ENCODE results near the gene TMEM181.
"Not testable (repeated sequence)": the region's sequence is repeated elsewhere in the genome, so short reads cannot be mapped to it uniquely, and the experiment has no call there.

TMEM181 gene

GRCh38 chr6:158559895-158560835 lies at the start of gene TMEM181:
TSS of gene TMEM181 (plus strand) at chr6:158560091. CDS start at chr6:158560225, 134 bp downstream.
- peak; percentile 92 for DNase-seq (ENCODE audit: low spot score)

GRCh38 chr6:158512809-158513208 lies 47.1 kb upstream of the TMEM181 start:
- no peak for DNase-seq (ENCODE audit: low spot score)

- DNase-seq (ENCODE audit: low spot score), result no peak
These were observed 45.7 kb upstream of the TMEM181 start for GRCh38 chr6:158514176-158514575.

GRCh38 chr6:158514991-158515390 lies 44.9 kb upstream of the TMEM181 start:
- DNase-seq (ENCODE audit: low spot score), result no peak

GRCh38 chr6:158516098-158516497 lies 43.8 kb upstream of the TMEM181 start:
- DNase-seq (ENCODE audit: low spot score), result no peak

GRCh38 chr6:158517038-158517437 lies 42.9 kb upstream of the TMEM181 start:
- no peak for DNase-seq (ENCODE audit: low spot score)

GRCh38 chr6:158517581-158517980 lies 42.3 kb upstream of the TMEM181 start:
- no peak for DNase-seq (ENCODE audit: low spot score)

GRCh38 chr6:158518191-158519127 lies 41.4 kb upstream of the TMEM181 start:
- DNase-seq (ENCODE audit: low spot score), result peak; percentile 80

GRCh38 chr6:158519300-158519699 lies 40.6 kb upstream of the TMEM181 start:
- no peak for DNase-seq (ENCODE audit: low spot score)

- no peak for DNase-seq (ENCODE audit: low spot score)
These were observed 40.1 kb upstream of the TMEM181 start for GRCh38 chr6:158519761-158520160.

- DNase-seq (ENCODE audit: low spot score), result not testable (repeated sequence)
These were observed 38.9 kb upstream of the TMEM181 start for GRCh38 chr6:158520975-158521374.

GRCh38 chr6:158521759-158522158 lies 38.1 kb upstream of the TMEM181 start:
- no peak for DNase-seq (ENCODE audit: low spot score)

GRCh38 chr6:158522616-158523015 lies 37.3 kb upstream of the TMEM181 start:
- no peak for DNase-seq (ENCODE audit: low spot score)

- no peak for DNase-seq (ENCODE audit: low spot score)
These were observed 35.6 kb upstream of the TMEM181 start for GRCh38 chr6:158524311-158524710.

- not testable (repeated sequence) for DNase-seq (ENCODE audit: low spot score)
These were observed 32.0 kb upstream of the TMEM181 start for GRCh38 chr6:158527858-158528257.

GRCh38 chr6:158528826-158529225 lies 31.1 kb upstream of the TMEM181 start:
- no peak for DNase-seq (ENCODE audit: low spot score)

GRCh38 chr6:158529629-158530028 lies 30.3 kb upstream of the TMEM181 start:
- DNase-seq (ENCODE audit: low spot score), result no peak

GRCh38 chr6:158531566-158531965 lies 28.3 kb upstream of the TMEM181 start:
- no peak for DNase-seq (ENCODE audit: low spot score)

- no peak for DNase-seq (ENCODE audit: low spot score)
These were observed 27.9 kb upstream of the TMEM181 start for GRCh38 chr6:158531970-158532369.

GRCh38 chr6:158536084-158536890 lies 23.6 kb upstream of the TMEM181 start:
- DNase-seq (ENCODE audit: low spot score), result peak; percentile 89

GRCh38 chr6:158536891-158537798 lies 22.7 kb upstream of the TMEM181 start:
- peak; percentile 84 for DNase-seq (ENCODE audit: low spot score)

Data from iPS-NIHi11 (cell line).